ENCODE data around the gene BANF2.

DNA sequence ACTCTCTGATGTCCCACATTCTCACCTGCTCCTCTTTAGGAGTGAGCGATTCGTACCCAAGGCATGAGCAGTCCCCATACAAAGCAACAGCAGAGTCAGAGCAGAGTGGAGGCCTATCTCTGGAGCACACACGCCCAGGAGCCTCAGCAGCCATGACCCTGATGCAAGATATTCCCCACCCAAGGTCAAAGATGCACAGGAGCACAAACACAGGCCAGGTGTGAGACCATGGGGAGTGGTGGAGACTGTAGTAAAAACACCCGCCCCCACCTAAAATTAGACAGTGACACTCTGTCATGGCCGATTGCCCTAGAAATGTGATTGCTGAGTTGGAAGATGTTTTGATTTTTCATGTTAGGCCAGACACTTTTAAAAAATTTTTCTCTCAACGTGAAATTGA, 39.1 kb upstream of the BANF2 start:
- TF ChIP-seq, protein P1, sequence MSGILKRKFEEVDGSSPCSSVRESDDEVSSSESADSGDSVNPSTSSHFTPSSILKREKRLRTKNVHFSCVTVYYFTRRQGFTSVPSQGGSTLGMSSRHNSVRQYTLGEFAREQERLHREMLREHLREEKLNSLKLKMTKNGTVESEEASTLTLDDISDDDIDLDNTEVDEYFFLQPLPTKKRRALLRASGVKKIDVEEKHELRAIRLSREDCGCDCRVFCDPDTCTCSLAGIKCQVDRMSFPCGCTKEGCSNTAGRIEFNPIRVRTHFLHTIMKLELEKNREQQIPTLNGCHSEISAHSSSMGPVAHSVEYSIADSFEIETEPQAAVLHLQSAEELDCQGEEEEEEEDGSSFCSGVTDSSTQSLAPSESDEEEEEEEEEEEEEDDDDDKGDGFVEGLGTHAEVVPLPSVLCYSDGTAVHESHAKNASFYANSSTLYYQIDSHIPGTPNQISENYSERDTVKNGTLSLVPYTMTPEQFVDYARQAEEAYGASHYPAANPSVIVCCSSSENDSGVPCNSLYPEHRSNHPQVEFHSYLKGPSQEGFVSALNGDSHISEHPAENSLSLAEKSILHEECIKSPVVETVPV (CRISPR knock-in tag; IDR thresholded peaks at IDR 0.05) = no peak
- TF ChIP-seq CSDC2 (CRISPR knock-in tag; IDR thresholded peaks at IDR 0.05) = no peak
- TF ChIP-seq ZFP30 (CRISPR knock-in tag; IDR thresholded peaks at IDR 0.05) = no peak
- TF ChIP-seq SNAI2 (CRISPR knock-in tag; IDR thresholded peaks at IDR 0.05) = no peak
- TF ChIP-seq, protein P2, sequence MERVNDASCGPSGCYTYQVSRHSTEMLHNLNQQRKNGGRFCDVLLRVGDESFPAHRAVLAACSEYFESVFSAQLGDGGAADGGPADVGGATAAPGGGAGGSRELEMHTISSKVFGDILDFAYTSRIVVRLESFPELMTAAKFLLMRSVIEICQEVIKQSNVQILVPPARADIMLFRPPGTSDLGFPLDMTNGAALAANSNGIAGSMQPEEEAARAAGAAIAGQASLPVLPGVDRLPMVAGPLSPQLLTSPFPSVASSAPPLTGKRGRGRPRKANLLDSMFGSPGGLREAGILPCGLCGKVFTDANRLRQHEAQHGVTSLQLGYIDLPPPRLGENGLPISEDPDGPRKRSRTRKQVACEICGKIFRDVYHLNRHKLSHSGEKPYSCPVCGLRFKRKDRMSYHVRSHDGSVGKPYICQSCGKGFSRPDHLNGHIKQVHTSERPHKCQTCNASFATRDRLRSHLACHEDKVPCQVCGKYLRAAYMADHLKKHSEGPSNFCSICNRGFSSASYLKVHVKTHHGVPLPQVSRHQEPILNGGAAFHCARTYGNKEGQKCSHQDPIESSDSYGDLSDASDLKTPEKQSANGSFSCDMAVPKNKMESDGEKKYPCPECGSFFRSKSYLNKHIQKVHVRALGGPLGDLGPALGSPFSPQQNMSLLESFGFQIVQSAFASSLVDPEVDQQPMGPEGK (CRISPR knock-in tag; IDR thresholded peaks at IDR 0.05; ENCODE audit: borderline replicate concordance) = no peak
